CD4-positive, alpha-beta T cell treated with Interleukin-6 for 4 hours (primary cell): Measurements from ENCODE around the gene ADGRV1.
"Not testable (repeated sequence)": the region's sequence is repeated elsewhere in the genome, so short reads cannot be mapped to it uniquely, and the experiment has no call there.

Experiments used
- DNase-seq: peaks from one replicate; pipeline ENCODE4 v3.0.0-alpha.2; 2020; ENCODE audit warnings: mixed read lengths

Gene ADGRV1

GRCh38 chr5:90549729-90550275 lies 8.8 kb upstream of the ADGRV1 start:
- no peak for DNase-seq

- no peak for DNase-seq
These were observed 7.6 kb upstream of the ADGRV1 start for GRCh38 chr5:90550963-90551362.

- DNase-seq, result no peak
These were observed 7.2 kb upstream of the ADGRV1 start for GRCh38 chr5:90551376-90551775.

- no peak for DNase-seq
These were observed 4.9 kb upstream of the ADGRV1 start for GRCh38 chr5:90553711-90554110.

GRCh38 chr5:90554358-90555006 lies 4.1 kb upstream of the ADGRV1 start:
- no peak for DNase-seq

GRCh38 chr5:90555666-90556065 lies 2.9 kb upstream of the ADGRV1 start:
- DNase-seq, result no peak

GRCh38 chr5:90557391-90557790 lies 1.2 kb upstream of the ADGRV1 start:
- DNase-seq, result no peak

GRCh38 chr5:90557871-90558270 lies 726 bp upstream of the ADGRV1 start:
- no peak for DNase-seq

GRCh38 chr5:90560771-90561170 lies 2.2 kb downstream of the ADGRV1 start:
- no peak for DNase-seq

- DNase-seq, result no peak
These were observed 3.2 kb downstream of the ADGRV1 start for GRCh38 chr5:90561766-90562165.

GRCh38 chr5:90562341-90562740 lies 3.7 kb downstream of the ADGRV1 start:
- DNase-seq, result no peak

GRCh38 chr5:90563108-90563507 lies 4.5 kb downstream of the ADGRV1 start:
- no peak for DNase-seq

GRCh38 chr5:90565491-90565890 lies 6.9 kb downstream of the ADGRV1 start:
- DNase-seq, result no peak

GRCh38 chr5:90569084-90569483 lies 10.5 kb downstream of the ADGRV1 start:
- DNase-seq, result no peak

- no peak for DNase-seq
These were observed 11.4 kb downstream of the ADGRV1 start for GRCh38 chr5:90570034-90570433.

GRCh38 chr5:90571147-90571773 lies 12.7 kb downstream of the ADGRV1 start:
- DNase-seq, result no peak

- no peak for DNase-seq
These were observed 17.1 kb downstream of the ADGRV1 start for GRCh38 chr5:90575712-90576111.

- not testable (repeated sequence) for DNase-seq
These were observed 18.0 kb downstream of the ADGRV1 start for GRCh38 chr5:90576566-90576965.

- DNase-seq, result not testable (repeated sequence)
These were observed 21.3 kb downstream of the ADGRV1 start for GRCh38 chr5:90579905-90580304.

- no peak for DNase-seq
These were observed 23.4 kb downstream of the ADGRV1 start for GRCh38 chr5:90581956-90582355.

GRCh38 chr5:90585337-90585986 lies 26.9 kb downstream of the ADGRV1 start:
- DNase-seq, result no peak

GRCh38 chr5:90586469-90586868 lies 27.9 kb downstream of the ADGRV1 start:
- DNase-seq, result no peak

- no peak for DNase-seq
These were observed 31.6 kb downstream of the ADGRV1 start for GRCh38 chr5:90590170-90590569.

- not testable (repeated sequence) for DNase-seq
These were observed 34.5 kb downstream of the ADGRV1 start for GRCh38 chr5:90593083-90593482.
